Sigmoid colon (tissue), 4 donors: ENCODE measurements around the gene KRIT1.
"Not testable (repeated sequence)": the region's sequence is repeated elsewhere in the genome, so short reads cannot be mapped to it uniquely, and the experiment has no call there.

ENCODE experiments used
- CTCF ChIP-seq, 4 experiments: fragments of 450-650 bp in 3 of 4; fragments of 200-600 bp in 1 of 4; IDR thresholded peaks; one replicate each; pipeline ENCODE4 v1.5.1; 2016 to 2019; ENCODE audit warnings: antibody characterized with exemption in 4 of 4, mild to moderate bottlenecking in 3 of 4, moderate library complexity in 2 of 4
- POLR2A ChIP-seq, 2 donors: fragments of 450-650 bp; IDR thresholded peaks; one replicate each; pipeline ENCODE4 v1.6.1; 2016; ENCODE audit warnings: antibody characterized with exemption in 2 of 2, mild to moderate bottlenecking in 2 of 2, moderate library complexity in 2 of 2
- POLR2AphosphoS5 ChIP-seq, 4 donors: sonication (generic); formaldehyde crosslinking; IDR thresholded peaks; one replicate each; pipeline ENCODE4 v1.6.1; 2017; ENCODE audit warnings: antibody characterized with exemption in 4 of 4

- not testable (repeated sequence) for TF ChIP-seq CTCF, POLR2AphosphoS5, POLR2A (IDR thresholded peaks at IDR 0.05)
These were observed 9.1 kb upstream of the KRIT1 start for GRCh38 chr7:92254800-92255199.
